ENCODE results near the gene RPUSD1. TPM values are rescaled to one million over a fixed set of nuclear protein-coding genes. Genes with fewer than 3 reads are reported as not detected.
A peak's percentile ranks its signal among the peaks of the same experiment; 100 is the strongest.
"Not testable (repeated sequence)": the region's sequence is repeated elsewhere in the genome, so short reads cannot be mapped to it uniquely, and the experiment has no call there.

The RPUSD1 gene
- total and polyA plus RNA-seq, 8 donors, result 8.6 to 21.0 (median 12.1) TPM

- no peak for DNase-seq
Measured at GRCh38 chr16:749010-749409, 39.2 kb downstream of the RPUSD1 start.

DNA sequence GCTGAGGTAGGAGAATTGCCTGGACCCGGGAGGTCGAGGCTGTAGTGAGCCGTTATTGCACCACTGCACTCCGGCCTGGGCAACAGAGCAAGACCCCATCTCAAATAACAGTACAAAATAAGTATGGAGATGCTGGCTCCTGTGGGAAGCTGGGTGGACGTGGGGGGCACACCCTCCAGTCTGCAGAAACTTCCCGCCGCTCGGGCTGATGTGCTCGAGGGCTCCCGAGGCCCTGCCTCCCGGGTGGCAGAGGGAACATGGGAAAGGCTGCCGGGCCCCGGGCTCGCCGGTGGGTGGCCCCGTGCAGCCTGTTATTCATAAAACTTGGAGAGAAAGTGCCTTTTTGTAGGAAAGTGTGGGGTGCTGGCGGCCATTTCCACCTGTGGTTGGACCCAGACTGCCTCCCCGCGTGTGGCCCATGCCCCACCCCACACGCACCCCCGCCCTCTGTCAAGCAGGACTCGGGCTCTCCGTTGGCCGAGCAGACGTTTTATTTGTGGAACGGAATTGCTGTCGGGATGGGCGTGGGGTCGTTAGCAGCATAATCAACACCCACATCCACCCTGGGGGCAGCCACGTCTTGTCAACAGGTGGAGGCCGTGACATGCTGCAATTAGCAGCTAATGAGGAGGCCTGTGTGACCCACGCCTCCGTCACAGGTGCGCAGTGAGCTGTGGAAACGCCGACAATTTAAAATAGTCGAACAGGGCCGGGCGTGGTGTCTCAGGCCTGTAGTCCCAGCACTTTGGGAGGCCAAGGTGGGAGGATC is 40.0 kb downstream of the RPUSD1 start:
- Histone ChIP-seq H3K27ac (no peak overlapping the region), H3K4me3 (no peak overlapping the region), H3K9me3 (no peaks in the 10 kb centered on the region), H3K27me3 (peaks cover 0 to 20% of the 10 kb centered on the region in 2 donors), H3K36me3 (no peaks in the 10 kb centered on the region), H3K4me1 (no peaks in the 10 kb centered on the region)
- intact Hi-C loops (cut with DNase I), result no loop called here
- TF ChIP-seq CTCF (IDR thresholded peaks at IDR 0.05), result no peak
- DNase-seq (no peak), ATAC-seq (no peak)

More at GRCh38 chr16:749010-749409, 39.2 kb downstream of the RPUSD1 start:
- TF ChIP-seq CTCF (IDR thresholded peaks at IDR 0.05), result no peak
- peaks cover 0 to 22% of the 10 kb centered on the region in 2 donors for H3K27me3 ChIP-seq
- H3K36me3 ChIP-seq, result no peaks in the 10 kb centered on the region
- H3K27ac ChIP-seq, result no peak overlapping the region
- intact Hi-C loops (cut with DNase I), result no loop called here
- no peaks in the 10 kb centered on the region for H3K9me3 ChIP-seq
- no peak for ATAC-seq
- peaks cover 0 to 2% of the 10 kb centered on the region in 2 donors for H3K4me1 ChIP-seq
- no peak overlapping the region for H3K4me3 ChIP-seq

- intact Hi-C loops (cut with DNase I), result no loop called here
- Histone ChIP-seq H3K4me3 (no peak overlapping the region), H3K9me3 (no peaks in the 10 kb centered on the region), H3K27ac (no peak overlapping the region), H3K36me3 (no peaks in the 10 kb centered on the region), H3K27me3 (peaks cover 0 to 18% of the 10 kb centered on the region in 2 donors), H3K4me1 (no peaks in the 10 kb centered on the region)
- ATAC-seq, result no peak
- TF ChIP-seq CTCF (IDR thresholded peaks at IDR 0.05), result no peak
- DNase-seq, result peak in 1 of 4 donors; percentile 67
Measured at GRCh38 chr16:746637-747036, 41.5 kb downstream of the RPUSD1 start.

GRCh38 chr16:745739-746138 is 42.4 kb downstream of the RPUSD1 start:
- DNase-seq (peak in 1 of 4 donors; percentile 81), ATAC-seq (peak; percentile 56)
- H3K4me1 ChIP-seq, result peaks cover 4 to 5% of the 10 kb centered on the region in 2 donors
- H3K27me3 ChIP-seq, result peaks cover 0 to 18% of the 10 kb centered on the region in 2 donors
- intact Hi-C loops (cut with DNase I), result no loop called here
- peak in 1 of 2 donors; percentile 24 for TF ChIP-seq CTCF (IDR thresholded peaks at IDR 0.05)
- H3K27ac ChIP-seq, result no peak overlapping the region
- no peaks in the 10 kb centered on the region for H3K9me3 ChIP-seq
- no peaks in the 10 kb centered on the region for H3K36me3 ChIP-seq
- H3K4me3 ChIP-seq, result no peak overlapping the region

DNA sequence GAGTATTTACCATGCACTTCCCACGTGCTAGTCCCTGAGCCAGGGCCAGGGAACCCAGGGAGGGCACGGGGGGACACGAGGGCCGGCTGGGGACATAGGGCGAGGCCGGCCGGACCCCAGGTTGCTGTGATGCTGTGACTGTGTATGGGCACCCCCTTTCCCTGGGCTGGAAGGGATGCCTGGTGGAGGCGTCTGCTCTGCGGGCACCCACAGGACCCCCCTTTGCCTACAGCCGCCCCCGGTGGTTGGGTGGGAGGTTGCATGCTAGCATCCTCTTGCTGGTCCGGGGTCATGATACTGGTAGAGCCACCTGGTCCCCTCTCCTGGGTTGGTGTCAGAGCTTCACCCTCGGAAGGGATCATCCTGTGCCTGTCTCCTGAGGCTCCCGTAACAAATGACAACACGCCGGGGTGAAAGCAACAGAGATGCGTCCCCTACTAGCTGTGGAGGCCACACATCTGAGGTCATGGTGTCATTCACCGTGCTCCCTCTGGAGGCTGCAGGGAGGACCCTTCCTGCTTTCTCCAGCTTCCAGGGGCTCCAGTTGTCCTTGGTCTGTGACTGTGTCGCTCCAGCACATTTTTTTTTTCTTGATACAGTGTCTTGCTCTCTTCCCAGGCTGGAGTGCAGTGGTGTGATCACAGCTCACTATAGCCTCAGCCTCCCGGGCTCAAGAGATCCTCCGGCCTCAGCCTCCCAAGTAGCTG is 44.2 kb downstream of the RPUSD1 start:
- Histone ChIP-seq H3K4me1 (peaks cover 11 to 18% of the 10 kb centered on the region in 2 donors), H3K27ac (no peak overlapping the region), H3K36me3 (no peaks in the 10 kb centered on the region), H3K9me3 (no peaks in the 10 kb centered on the region), H3K27me3 (peaks cover 0 to 18% of the 10 kb centered on the region in 2 donors), H3K4me3 (no peak overlapping the region)
- TF ChIP-seq CTCF (IDR thresholded peaks at IDR 0.05), result no peak
- intact Hi-C loops (cut with DNase I), result no loop called here
- no peak for ATAC-seq
- DNase-seq, result peak in 1 of 4 donors; percentile 73

- ATAC-seq; intact Hi-C loops (cut with DNase I); H3K27ac ChIP-seq; H3K4me3 ChIP-seq; H3K36me3 ChIP-seq; H3K9me3 ChIP-seq; DNase-seq: not testable (repeated sequence)
- Histone ChIP-seq H3K4me1 (peaks cover 11 to 18% of the 10 kb centered on the region in 2 donors), H3K27me3 (peaks cover 0 to 18% of the 10 kb centered on the region in 2 donors)
Measured at GRCh38 chr16:742894-743293, 45.3 kb downstream of the RPUSD1 start.
